ENCODE measurements around the gene HELZ2. TPM values are rescaled to one million over a fixed set of nuclear protein-coding genes. Genes with fewer than 3 reads are reported as not detected.

Gene HELZ2
- total RNA-seq, 1 donor from 2014 or later, result 48.8 TPM

- H3K4me3 ChIP-seq (ENCODE audit: low read depth, low read length), result no peak overlapping the region
- DNase-seq (ENCODE audit: low read depth), result no peak
- TF ChIP-seq CTCF (conservative IDR thresholded peaks at IDR 0.05; ENCODE audit: low read depth, low read length), result no peak
These were observed 21.4 kb downstream of the HELZ2 start for GRCh38 chr20:63552481-63553249.

GRCh38 chr20:63551068-63551467 lies 23.0 kb downstream of the HELZ2 start:
- no peak for DNase-seq (ENCODE audit: low read depth)
- TF ChIP-seq CTCF (conservative IDR thresholded peaks at IDR 0.05; ENCODE audit: low read depth, low read length), result no peak

GRCh38 chr20:63549679-63550282 lies 24.3 kb downstream of the HELZ2 start:
- no peak for DNase-seq (ENCODE audit: low read depth)
- no peak overlapping the region for H3K4me3 ChIP-seq (ENCODE audit: low read depth, low read length)
- TF ChIP-seq CTCF (conservative IDR thresholded peaks at IDR 0.05; ENCODE audit: low read depth, low read length), result no peak

More at GRCh38 chr20:63551068-63551467, 23.0 kb downstream of the HELZ2 start:
- H3K4me3 ChIP-seq (ENCODE audit: low read depth, low read length), result no peak overlapping the region

GRCh38 chr20:63549019-63549418 lies 25.0 kb downstream of the HELZ2 start:
- no peak overlapping the region for H3K4me3 ChIP-seq (ENCODE audit: low read depth, low read length)
- no peak for TF ChIP-seq CTCF (conservative IDR thresholded peaks at IDR 0.05; ENCODE audit: low read depth, low read length)
- no peak for DNase-seq (ENCODE audit: low read depth)

- no peak for DNase-seq (ENCODE audit: low read depth)
- no peak for TF ChIP-seq CTCF (conservative IDR thresholded peaks at IDR 0.05; ENCODE audit: low read depth, low read length)
- no peak overlapping the region for H3K4me3 ChIP-seq (ENCODE audit: low read depth, low read length)
These were observed 25.5 kb downstream of the HELZ2 start for GRCh38 chr20:63548542-63548941.

- no peak for DNase-seq (ENCODE audit: low read depth)
- no peak for TF ChIP-seq CTCF (conservative IDR thresholded peaks at IDR 0.05; ENCODE audit: low read depth, low read length)
- H3K4me3 ChIP-seq (ENCODE audit: low read depth, low read length), result no peak within 1 kb of the TSS
These were observed 26.1 kb downstream of the HELZ2 start, which contains the start of gene SRMS for GRCh38 chr20:63547725-63548480. TSS of gene SRMS (minus strand) at chr20:63547749. CDS start at chr20:63547463, 286 bp downstream.
